Ovary (tissue), 3 donors: ENCODE data around the gene CLIC3.

ENCODE experiments used
- POLR2A ChIP-seq: fragments of 450-650 bp; IDR thresholded peaks from one replicate; pipeline ENCODE4 v1.6.1; 2017; ENCODE audit warnings: antibody characterized with exemption, mild to moderate bottlenecking, moderate library complexity
- TF ChIP-seq, protein P1 (sequence below), 3 donors: fragments of 450-650 bp in 2 of 3; fragments of 200-600 bp in 1 of 3; IDR thresholded peaks; one replicate each; pipeline versions ENCODE4 v1.5.1 to v1.8.0; 2016 to 2022; ENCODE audit warnings: antibody characterized with exemption in 3 of 3, mild to moderate bottlenecking in 1 of 3
- donor health status: DM: no; HTN: no; CAD: no.

DNA sequence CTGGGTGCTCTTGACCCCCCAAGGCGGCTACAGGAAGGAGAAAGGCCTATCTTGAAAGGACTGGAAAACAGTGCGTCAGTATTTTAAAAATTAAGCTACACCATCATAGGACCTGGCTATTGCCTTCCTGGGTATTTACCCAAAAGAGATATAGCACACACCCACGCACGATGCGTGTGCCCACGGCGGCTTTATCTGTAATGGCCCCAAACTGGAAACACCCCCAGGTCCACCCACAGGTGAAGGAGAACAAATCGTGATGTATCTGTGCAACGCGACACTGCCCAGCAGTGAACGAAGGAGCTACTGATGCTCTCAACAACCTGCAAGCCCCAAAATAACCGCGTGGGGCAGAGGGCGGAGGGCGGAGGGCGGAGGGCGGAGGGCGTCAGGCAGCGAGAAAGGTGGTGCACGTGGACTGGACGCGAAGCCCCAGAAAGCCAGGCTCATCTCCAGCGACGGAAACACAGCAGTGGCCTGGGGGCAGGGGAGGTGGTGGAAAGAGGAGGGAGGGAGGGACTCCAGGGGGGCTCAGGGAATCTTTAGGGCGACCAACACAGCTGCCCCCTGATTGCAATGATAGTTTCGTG lies 31.4 kb downstream of the CLIC3 start:
- TF ChIP-seq, protein P1, sequence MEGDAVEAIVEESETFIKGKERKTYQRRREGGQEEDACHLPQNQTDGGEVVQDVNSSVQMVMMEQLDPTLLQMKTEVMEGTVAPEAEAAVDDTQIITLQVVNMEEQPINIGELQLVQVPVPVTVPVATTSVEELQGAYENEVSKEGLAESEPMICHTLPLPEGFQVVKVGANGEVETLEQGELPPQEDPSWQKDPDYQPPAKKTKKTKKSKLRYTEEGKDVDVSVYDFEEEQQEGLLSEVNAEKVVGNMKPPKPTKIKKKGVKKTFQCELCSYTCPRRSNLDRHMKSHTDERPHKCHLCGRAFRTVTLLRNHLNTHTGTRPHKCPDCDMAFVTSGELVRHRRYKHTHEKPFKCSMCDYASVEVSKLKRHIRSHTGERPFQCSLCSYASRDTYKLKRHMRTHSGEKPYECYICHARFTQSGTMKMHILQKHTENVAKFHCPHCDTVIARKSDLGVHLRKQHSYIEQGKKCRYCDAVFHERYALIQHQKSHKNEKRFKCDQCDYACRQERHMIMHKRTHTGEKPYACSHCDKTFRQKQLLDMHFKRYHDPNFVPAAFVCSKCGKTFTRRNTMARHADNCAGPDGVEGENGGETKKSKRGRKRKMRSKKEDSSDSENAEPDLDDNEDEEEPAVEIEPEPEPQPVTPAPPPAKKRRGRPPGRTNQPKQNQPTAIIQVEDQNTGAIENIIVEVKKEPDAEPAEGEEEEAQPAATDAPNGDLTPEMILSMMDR (IDR thresholded peaks at IDR 0.05), result no peak
- TF ChIP-seq POLR2A, result no peak
